GM12801 (cell line): ENCODE data around the gene SLC30A7.

Experiments used
- TF ChIP-seq, protein P1 (sequence below): IDR thresholded peaks from one replicate; pipeline ENCODE4 v1.5.1; 2011; ENCODE audit warnings: control low read depth; ENCODE audit not compliant: insufficient read length; ENCODE audit errors: extremely low read depth

The SLC30A7 gene

DNA sequence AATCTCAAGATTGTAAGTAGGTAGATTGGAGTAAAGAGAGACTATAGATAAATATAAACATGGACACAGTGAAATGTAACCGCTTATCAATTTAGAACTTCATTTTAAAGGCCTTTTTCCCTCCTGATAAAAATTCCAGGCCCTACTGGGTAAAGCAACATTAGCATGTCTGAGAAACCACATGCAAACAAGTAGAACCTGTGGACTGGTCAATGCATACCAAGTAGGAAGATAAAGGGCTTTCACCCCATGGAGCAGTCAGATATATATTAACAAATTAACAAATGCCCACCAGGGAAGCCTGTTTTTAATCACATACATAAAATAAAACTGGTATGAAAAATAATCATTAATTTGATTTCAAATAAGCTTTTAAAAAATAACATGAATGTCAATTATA is 121.6 kb downstream of the SLC30A7 start:
- TF ChIP-seq, protein P1, sequence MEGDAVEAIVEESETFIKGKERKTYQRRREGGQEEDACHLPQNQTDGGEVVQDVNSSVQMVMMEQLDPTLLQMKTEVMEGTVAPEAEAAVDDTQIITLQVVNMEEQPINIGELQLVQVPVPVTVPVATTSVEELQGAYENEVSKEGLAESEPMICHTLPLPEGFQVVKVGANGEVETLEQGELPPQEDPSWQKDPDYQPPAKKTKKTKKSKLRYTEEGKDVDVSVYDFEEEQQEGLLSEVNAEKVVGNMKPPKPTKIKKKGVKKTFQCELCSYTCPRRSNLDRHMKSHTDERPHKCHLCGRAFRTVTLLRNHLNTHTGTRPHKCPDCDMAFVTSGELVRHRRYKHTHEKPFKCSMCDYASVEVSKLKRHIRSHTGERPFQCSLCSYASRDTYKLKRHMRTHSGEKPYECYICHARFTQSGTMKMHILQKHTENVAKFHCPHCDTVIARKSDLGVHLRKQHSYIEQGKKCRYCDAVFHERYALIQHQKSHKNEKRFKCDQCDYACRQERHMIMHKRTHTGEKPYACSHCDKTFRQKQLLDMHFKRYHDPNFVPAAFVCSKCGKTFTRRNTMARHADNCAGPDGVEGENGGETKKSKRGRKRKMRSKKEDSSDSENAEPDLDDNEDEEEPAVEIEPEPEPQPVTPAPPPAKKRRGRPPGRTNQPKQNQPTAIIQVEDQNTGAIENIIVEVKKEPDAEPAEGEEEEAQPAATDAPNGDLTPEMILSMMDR = no peak

DNA sequence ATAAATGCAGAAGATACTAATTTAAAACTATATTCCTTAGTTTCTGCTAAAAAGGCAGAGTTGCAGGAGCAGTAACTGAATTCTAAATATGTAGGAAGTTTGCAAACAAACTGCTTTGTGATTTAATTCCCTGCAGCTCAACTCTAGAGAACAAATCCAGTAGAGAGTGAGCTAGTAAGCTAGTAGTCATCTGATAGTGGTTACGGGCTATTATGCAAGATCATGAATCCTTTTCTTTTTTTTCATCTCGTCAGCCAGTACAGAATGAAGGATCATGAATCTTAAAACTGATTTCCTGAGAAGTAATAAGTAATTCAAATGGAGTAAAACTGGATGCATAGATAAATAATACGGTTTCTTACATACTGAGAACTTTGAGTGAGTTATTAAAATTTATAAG is 126.4 kb downstream of the SLC30A7 start:
- TF ChIP-seq, protein P1 = no peak

DNA sequence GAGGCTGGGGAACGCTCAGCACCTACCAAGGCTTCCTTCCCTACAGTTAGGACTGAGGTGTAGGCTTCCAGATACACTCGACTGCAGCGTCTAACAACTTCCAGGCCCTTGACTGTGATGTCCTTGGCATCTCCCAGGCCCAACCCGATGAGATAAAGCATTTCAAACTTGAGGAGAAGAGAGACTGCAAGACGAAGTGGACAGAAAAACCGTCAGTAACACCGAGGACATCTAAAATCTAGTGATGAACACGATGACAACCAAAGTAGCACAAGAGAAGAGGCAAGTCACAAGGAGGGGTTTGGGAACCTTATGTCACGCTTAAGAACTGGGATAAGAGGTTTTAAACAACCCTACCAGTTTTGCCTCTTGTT is 129.4 kb downstream of the SLC30A7 start:
- TF ChIP-seq, protein P1 = no peak

DNA sequence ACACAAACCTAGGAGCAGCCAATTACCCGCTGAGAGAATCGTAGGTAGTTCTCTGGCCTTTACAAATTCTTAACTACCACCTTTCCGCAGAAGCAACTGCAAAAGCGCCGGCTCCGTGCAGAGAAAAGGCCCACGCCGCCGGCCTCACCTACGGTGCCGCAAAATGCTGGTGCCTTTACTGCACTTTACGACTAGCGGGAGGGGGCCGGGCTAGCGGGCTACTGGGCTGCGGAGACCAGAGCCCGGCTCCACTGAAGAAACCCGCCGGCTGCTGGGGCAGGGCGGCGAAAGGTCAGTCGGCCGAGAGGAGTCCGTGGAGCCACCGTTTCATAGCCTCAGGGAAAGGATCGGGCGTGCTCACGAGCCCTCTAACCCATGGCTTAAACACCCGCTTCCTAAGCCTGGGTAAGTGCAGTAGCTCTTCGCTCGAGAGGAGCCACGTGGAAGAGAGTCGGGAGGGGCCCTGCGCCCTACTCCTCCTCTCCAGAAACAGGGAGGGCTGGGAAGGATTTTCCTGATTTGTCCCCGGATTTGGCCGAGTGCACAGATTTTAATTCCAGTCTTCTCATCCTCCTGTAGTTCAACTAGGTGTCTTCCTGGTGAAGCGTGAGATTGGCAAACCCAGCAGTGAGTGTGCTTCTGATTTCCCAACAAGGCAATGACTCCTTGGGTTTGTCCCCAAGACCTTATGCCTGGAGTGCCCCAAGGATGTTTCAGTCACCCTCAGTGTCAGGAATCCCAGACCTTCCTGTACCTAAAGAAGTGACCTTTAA is 130.0 kb downstream of the SLC30A7 start, which contains the start of gene DPH5:
Gene DPH5 (minus strand): TSS at position 128 of the 773 bp plus-strand sequence. CDS start 341 bp downstream, outside the sequence.
- TF ChIP-seq, protein P1 = no peak

DNA sequence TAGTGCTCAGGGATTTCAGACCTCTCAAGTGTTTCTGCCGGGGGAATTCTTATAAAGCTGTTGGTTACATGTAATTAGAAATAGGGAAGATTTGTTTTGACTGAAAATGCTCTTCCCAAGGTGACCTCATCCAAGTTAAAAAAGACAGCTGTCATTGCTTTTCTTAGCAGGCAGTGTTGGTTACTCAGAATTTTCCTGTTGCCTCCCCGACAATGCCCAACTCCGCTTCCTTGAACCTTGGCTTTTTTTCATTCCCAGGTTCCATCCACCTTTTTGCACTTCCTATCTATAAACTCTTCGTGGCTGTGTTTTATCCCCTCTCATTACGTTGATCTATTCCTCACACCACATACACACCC is 130.5 kb downstream of the SLC30A7 start:
- TF ChIP-seq, protein P1 = no peak

DNA sequence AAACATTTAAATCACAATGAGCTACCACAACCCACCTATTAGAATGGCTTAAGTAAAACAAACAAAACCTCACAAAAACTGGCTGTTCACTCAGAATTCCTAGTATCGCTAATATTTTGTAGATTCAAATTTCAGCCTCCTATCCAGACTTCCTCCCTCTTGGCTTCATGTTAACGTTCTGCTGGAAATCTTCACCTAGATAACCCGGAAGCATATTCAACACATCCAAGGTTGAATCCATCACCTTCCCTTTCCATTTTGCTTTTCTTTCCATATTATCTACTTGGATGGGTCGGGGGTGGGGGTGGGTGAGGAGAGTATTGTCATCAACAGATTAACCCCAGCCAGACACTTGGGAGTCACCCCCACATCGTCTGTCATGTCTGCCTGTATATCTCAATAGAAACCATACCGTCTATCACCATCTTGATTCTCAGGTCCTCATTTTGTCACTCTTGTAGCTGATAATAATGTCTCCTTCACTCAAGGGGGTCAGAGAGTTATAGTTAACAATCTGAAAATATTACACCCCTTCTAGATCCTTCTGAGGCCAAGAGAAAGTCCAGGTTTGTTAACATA is 131.4 kb downstream of the SLC30A7 start:
- TF ChIP-seq, protein P1 = no peak

DNA sequence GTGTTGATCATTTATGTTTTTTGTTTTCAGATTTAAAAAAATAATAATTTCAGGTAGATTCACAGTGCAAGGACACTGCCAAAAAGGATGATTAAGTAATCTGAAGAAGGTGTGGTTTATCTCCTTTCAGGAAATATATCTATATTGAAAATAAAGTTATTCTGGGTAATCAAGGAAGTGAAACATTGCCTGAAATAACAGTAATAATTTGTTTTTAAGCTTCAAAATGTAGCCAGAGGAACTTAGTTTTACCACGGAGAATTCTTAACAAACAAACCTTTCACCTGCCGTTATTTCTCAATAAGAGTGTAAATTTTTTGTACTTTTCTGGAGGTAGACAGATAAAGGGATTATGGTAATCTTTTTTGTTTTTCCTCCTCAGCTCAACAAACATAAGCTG is 132.6 kb downstream of the SLC30A7 start:
- TF ChIP-seq, protein P1 = no peak
